GM21526 (cell line): ENCODE results near the gene MFN1.

Experiments used
- ATAC-seq: cut with Tn5 transposase; IDR thresholded peaks from one replicate; pipeline ENCODE4 v1.9.1; 2021; ENCODE audit warnings: moderate library complexity; ENCODE audit not compliant: unreplicated experiment, low FRiP score

The MFN1 gene

GRCh38 chr3:179336345-179336929 lies 11.1 kb upstream of the MFN1 start:
- ATAC-seq: no peak

DNA sequence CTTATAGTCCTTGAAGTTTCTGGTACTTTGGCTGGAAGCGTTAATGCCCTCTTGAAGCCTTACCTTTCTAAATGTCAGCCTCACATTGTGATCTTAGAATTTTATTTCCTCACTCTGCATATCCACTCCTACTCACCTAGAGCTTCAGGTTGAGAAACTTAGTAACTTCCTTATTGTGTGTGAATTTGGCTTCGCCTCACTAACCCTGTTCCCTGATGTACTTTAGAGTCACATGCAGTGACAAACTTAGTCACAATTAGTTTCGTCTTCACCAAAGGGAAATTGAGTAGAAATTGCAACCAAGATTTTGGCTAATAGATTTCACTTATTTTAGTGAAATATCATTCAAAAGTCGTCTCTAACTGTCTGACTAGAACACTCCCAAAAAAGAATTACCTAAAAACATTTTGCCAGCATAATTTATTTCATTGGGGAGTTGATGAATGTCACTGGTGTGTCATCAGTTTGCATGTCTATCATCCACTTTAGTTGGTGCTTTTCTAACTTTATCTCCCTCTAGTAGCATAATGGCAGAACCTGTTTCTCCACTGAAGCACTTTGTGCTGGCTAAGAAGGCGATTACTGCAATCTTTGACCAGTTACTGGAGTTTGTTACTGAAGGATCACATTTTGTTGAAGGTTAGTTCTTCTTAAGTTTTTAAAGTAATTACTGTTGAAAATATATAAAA lies 960 bp downstream of the MFN1 start:
- peak; percentile 69 for ATAC-seq

DNA sequence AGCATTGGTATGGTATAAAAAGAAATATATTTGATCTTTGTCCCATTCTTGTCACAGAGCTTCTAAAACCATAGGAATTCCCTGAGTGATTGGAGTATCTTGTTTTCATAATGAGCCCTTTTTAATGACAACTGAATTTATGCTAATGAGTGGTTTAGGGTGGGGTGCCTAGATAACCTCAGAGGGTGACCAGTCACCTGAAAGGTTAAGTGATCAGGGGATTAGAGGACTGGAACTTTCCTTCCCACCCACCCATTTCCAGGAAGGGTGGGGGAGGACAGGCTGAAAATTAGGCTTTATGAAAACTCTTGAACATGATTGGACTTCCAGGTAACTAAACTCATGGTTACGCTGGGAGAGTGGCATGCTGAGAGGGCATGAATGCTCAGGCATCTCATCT lies 8.5 kb downstream of the MFN1 start:
- no peak for ATAC-seq

GRCh38 chr3:179363332-179363731 lies 15.8 kb downstream of the MFN1 start:
- no peak for ATAC-seq

DNA sequence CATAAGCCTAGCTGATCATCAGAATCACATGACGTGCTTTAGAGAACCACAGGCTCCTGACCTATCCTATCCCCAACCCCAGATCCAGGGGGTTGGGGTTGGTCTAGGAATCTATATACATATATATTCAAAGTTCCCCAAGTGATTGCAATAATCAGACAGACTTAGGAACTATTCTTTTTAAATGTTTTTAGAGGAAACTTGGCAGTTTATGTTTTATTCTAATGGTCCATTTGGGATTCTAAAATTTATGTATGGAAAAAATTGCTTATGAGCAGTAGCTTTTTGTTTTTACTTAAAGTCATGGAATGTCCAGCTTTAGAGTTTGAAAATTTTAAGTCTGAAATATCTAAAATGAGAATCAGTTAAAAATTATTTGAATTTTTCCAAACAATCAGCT lies 22.1 kb downstream of the MFN1 start:
- no peak for ATAC-seq

DNA sequence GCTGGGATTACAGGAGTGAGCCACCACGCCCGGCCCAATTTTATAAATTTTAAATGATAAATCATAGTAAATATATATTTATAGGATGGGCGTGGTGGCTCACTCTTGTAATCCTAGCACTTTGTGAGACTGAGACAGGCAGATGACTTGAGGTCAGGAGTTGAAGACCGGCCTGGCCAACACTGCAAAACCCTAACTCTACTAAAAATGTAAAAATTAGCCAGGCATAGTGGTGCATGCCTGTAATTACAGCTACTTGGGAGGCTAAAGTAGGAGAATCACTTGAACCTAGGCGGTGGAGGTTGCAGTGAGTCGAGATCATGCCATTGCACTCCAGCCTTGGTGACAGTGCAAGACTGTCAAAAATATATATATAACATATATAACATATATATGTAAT lies 26.4 kb downstream of the MFN1 start:
- ATAC-seq: no peak

DNA sequence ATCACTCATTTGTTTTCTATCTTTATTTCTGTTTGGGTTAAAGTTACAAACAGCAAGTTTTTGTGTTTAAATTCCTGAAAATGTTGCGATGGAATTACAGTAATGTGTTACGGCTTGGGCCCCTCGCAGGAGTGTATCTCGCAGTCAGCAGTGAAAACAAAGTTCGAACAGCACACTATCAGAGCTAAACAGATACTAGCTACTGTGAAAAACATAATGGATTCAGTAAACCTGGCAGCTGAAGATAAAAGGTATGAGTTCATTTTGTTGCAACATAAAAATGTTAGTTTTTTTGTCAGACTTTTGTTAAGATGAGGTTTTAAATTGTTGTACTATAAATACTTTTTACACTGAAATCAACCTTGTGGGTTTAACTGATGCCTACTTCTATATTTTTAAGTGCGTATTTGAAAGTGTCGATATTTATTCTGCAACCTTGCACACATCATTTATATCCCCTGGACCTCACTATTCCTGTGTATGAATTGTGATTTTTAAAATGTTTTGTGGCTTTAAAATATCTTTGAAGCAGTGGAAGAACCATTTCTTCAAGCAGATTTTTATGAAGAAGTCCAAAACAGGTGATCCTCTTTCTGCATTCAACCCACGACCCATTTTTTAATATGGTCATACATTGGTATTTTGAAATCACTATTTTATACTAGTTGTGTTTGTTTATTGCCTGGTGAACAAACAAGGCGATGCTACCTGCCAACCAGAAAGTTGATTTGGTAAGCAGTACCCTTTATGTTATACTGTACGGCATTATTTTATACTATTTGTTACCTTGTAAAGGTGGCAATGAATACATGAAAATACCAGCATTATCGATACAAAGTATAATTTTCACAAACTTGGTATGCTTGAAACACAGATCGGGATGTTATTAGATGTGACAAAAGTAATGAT lies 27.8 kb downstream of the MFN1 start:
- no peak for ATAC-seq

GRCh38 chr3:179376474-179376873 lies 29.0 kb downstream of the MFN1 start:
- ATAC-seq: no peak

- no peak for ATAC-seq
Observed at GRCh38 chr3:179391906-179392305, 44.4 kb downstream of the MFN1 start.

GRCh38 chr3:179398574-179399231 lies 51.2 kb downstream of the MFN1 start:
- no peak for ATAC-seq

DNA sequence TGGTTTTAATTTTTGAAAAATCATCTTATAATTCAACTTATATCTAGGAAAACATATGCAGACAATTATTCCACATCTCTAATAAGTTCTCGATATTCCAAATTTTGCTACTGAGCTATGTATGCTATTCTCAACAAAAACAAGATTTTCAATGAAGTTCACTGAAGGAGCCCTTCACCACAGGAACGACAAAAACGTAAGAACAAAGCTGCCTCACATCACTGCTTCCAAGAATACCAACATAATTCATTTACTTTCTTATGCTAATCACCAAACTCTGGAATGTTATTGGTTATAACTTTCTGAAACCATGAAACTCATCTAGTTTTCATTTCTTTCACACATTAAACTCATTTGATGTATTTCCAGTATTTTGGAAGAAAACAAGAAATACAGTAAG lies 54.1 kb downstream of the MFN1 start:
- ATAC-seq: no peak

DNA sequence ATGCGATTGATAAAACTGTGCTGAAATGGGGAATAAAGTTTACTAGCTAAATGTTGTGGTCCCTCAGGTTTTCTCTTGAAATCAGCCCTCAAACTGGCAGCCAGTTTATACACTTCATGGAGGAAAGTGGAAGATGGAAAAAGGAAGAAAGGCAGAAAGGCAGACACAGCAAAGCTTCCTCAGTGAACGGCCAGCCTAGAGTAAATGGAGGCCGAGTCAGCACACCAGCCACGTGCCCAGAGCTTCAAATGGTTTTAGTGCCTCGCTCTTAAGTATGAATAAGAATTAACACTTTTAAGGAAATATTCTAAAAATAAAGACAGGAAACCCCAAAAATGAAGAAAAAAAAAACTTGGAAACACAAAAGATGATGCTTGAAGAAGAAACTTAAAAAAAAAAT lies 55.5 kb downstream of the MFN1 start:
- no peak for ATAC-seq

DNA sequence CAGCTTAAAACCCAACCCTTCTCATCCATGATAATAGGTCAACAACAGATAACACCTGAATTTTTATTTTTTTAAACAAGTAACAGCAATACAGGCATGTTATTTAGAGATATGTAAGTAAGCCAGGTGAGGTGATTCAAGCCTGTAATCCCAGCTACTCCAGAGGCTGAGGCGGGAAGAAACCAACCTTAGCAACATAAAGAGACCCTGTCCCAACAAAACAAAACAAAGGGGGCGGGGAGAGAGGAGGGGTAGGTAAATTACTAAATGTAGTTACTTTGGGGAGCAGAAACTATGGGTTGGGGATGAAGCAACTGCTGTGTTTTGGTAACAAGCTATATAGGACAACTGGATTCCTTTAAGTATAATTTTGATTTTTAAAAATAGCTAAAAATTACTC lies 56.8 kb downstream of the MFN1 start:
- no peak for ATAC-seq

DNA sequence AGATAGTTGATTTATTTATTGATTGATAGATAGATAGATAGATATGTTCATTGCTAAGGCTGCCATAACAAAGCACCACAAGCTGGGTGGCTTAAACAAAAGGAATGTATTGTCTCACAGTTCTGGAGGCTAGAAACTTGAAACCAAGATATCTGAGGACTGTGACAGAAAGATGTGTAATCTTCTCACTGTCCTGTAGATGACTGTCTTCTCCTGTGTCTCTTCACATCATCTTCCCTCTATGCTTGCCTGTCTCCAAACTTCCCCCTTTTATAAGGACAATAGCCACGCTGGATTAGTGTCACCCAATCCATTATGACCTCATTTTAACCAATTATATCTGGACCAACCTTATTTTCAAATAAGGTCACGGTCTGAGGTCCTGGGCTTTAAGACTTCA lies 62.8 kb downstream of the MFN1 start:
- ATAC-seq: no peak

DNA sequence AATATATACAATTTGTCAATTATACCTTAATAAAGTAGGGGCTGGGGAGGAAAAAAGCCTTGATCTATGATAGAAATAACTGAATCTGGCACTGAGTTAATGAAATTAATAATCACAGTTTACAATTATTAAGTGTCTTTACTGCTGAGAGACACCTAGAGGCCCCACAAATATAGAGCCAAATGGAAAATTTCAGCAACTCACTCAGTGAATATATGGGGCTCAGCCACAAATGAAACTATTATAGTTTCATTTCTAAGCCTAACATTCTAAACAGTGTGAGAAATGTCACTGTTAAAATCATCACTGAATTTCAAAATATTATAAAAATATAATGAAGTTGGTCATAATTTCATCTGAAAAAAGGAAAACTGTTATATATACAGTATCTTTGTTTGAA lies 63.5 kb downstream of the MFN1 start:
- ATAC-seq: no peak

DNA sequence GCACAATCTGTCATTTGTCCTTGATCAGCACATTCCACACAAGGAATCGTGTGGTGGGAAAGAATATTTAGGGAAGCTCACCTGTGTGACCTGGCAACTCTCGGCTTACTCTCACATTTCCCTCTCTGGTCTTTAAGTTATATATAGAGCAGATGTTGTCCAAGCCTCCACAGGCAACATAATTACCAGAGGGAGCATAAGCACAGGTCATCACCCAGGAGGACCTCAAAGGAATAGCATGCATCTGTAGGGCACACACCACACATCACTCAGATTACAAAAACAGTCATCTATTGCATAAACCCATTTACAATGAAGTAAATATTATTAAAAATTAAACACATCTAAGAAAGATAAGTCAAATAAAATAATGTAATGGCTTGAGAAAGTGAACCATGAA lies 67.3 kb downstream of the MFN1 start:
- ATAC-seq: no peak

DNA sequence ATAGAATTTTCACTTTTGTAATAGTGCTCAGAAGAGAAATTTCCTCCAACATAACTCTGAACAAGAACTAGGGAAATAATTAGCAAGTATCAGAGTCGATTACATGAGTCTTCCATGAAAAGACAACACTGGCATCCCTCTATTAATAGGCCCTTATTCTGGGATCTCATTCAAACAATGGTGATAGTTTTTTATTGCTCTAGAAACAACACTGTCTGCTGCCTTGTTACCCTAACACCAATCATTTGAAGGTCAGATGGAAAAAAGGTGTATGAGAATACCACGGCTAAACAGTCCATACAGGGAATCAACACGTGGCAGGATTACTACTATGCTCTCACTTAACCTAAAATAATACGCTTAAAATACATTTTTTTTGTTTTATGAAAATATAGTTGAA lies 67.9 kb downstream of the MFN1 start:
- ATAC-seq: no peak

DNA sequence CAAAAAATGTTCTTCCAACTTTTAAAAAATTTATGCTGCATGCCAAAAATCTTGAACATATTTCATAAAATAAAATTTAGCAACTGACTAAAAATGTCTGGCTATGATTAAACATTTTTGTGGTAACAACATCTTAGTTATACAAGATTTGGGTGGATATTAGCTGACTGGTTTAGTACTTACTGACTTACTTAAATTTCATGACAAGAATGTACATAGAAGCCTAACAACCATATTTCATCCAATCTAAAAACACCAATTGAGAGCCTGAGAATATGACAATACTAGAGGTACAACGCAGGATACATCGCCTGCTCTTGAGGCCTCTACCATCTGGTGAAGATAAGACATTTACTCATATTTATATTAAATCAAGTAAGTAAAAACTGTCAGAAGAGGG lies 69.2 kb downstream of the MFN1 start:
- ATAC-seq: no peak

GRCh38 chr3:179418610-179419009 lies 71.1 kb downstream of the MFN1 start:
- ATAC-seq: no peak

DNA sequence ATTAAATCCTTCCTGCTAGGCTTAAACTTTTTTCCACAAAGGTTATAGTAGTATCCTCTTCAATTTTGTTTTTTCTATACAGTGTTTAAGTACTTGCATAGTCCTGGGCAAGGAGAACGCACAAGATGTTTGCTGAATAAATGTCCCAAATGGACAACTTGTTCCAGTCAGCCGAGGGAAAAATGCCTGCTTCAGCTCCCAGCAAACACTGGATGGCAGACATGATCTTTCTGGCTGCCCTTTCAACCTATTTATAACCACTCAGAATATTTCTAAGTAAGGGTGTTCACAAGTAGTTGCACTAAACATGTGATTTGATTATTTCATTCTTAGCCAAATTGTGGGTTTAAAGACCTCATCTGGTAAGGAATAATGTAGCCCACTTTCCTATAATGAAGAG lies 74.0 kb downstream of the MFN1 start:
- ATAC-seq: no peak

DNA sequence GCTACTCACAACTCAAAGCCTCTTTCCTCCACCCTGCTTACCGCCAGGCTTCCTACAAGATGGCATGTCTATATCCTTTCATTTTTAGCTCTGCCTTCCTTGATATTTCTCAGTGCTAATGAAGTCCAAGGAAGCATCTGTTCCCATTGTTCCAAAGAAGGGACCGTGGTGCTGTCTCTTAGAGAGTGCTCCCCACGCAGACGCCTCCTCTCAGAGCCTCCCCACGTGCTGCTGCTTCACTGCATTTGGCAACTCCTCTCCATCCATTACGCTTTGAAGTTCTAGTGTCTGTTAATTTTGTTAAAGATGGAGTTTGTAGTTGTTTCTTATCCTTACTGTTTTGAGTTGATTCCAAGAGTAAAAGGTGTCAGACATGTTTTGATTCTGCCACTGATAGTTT lies 77.6 kb downstream of the MFN1 start:
- no peak for ATAC-seq
